Stimulated activated CD4-positive, alpha-beta T cell treated with anti-CD3 and anti-CD28 coated beads, Interleukin-2, amount 100 ng/mL, for 48 hours (primary cell): ENCODE results near the gene DPP9.
"Not testable (repeated sequence)": the region's sequence is repeated elsewhere in the genome, so short reads cannot be mapped to it uniquely, and the experiment has no call there.

Experiments
- DNase-seq, 2 donors: peaks; one replicate each; pipeline ENCODE4 v3.0.0-alpha.2; 2020

Gene DPP9

GRCh38 chr19:4738734-4739133 is 15.1 kb upstream of the DPP9 start:
- DNase-seq, result no peak

DNA sequence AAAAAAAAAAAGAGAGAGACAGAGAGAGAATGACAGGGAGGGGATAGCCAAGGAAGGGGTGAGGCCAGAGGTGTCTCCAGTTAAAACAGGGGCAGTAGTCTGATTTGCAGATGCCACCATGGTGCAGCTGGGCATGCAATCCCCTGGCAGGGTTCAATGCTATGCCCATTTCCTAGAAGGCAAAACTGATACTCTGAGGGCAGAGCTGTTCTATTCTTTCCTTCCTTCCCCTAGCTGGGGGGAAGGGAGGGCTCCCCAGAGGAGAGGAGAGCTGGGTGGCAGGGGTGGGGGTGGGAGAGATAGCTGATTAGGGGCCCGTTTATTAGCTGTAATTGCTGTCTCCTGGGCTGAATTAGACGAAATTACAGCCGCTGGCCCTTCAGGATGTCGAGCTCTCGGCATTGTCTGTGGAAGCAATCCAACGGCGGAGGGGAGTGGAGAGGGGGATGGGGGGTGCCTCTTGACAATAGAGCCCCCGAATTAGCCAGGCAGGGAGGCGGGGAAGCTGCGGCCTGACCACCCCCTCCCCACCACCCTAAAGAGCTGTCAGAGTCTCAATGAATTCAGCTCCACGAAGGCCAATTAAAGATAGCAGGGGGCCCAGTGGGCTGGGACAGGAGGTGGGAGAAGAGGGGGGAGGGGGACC is 14.4 kb upstream of the DPP9 start:
- DNase-seq, result no peak

- no peak for DNase-seq
Observed at GRCh38 chr19:4733755-4734345, 10.2 kb upstream of the DPP9 start.

DNA sequence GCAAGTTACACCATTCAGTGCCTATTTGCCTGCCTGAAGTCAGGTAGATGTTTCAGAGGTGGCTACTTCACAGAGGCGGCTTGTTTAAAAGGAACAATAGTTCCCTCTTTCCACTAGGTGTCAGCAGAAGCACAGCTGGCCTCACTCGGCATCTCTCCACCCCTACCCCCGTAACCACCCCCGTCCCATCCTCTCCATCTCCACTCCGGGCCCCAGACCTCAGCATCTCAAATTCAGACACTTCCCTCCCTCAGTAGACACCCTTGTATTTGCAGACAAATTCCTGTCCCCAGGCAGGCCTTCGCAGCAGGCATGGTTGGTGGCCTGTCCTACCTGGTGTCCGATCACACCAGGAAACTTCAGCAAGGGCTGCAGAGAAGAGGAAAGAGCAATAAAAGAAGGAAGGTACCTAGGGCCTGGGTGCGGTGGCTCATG is 9.1 kb upstream of the DPP9 start:
- peak; percentile 26 to 37 for DNase-seq

DNA sequence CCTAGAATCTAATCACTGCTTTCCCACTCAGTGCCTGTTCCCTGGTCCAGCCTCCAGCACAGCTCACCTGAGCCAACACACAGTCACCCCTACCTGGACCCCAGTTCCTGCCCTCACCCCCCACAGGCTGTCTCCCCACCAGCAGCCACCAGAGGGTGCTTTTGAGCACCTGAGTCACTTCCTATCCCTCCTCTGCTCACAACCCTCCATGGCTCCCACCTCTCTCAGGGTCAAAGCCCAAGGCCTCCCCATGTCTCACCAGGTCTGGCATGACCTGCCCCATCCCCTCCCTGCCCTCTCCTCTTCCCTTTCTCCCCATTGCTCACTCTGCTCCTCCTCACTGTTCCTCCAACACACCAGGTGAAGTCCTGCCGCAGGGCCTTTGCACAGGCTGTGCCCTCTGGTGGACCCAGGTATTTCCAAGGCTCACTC is 7.1 kb upstream of the DPP9 start:
- DNase-seq, result peak; percentile 63 to 71

DNA sequence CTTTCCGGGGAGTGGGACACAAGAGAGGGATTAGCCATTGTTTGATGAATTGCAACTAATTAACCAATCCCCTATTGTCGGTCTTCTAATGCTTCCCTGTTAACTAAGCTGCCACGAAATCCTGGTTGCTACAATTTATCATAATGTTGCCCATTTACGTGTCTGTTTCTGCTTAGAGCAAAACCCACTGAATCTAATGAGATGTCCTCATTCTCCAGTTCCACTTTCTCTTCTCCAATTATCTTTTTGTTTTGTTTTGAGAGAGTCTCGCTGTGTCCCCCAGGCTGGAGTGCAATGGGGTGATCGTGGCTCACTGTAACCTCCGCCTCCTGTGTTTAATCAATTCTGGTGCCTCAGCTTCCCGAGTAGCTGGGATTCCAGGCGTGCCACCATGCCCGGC is 5.2 kb upstream of the DPP9 start:
- no peak for DNase-seq

DNA sequence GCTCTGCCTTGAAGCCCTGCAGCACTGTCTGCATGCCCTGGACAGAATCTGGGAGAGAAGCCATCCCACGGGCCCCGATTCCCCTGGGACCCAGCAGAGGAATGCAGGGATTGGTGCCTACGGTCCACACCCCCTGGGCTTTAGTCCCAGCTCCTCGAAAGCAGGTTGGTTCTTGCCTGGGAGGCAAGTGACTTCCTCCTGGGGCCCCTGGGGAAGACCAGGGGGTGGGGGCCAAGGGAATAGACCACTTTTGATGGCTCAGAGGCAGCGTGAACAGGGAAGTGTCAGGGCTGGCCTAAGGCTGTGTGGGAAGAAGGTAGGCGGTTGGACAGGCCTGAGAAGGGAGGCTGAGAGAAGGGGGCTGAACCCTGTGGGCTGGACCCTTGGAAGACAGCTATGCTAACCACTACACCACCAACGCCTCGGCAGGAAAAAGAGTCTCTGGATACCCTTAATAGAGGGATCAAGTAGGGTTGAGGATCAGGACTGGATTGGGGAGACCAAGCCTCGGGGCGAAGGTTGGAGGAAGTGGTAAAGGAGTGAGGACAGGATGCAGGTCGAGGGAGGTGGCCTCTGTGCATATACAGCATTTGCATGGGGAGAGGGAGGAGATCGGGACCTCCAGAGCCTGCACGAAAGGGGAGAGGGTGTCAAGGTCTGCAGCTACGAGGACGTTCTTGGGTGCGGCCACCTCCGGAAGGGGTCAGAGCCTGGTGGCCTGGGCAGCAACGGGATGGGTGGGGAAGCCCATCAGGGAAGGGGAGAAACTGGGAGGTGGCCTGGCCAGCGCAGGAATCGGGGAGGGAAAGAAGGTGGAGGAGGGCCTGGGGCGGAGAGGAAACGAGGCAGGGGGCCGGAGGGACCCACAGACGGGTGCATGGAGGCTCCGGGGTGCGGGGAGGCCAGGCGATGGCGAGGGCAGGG is 709 bp downstream of the DPP9 start:
- DNase-seq, result no peak

DNA sequence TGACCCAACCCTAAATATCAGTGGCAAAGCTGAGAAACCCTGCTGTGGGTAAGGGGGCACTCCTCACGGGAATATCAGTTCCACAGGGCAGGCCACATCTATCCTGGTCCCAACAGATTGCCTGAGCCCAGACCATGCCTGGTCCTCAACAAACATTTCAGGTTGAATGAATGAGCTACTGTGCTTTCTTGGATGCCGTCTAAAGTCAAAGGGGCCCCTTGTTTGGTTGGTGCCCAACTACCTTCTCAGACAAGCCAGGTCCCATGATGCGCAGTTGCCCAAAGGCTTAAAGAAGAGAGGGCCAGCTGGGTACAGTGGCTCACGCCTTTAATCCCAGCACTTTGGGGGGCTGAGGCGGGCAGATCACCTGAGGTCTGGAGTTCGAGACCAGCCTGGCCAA is 2.4 kb downstream of the DPP9 start:
- DNase-seq, result no peak

DNA sequence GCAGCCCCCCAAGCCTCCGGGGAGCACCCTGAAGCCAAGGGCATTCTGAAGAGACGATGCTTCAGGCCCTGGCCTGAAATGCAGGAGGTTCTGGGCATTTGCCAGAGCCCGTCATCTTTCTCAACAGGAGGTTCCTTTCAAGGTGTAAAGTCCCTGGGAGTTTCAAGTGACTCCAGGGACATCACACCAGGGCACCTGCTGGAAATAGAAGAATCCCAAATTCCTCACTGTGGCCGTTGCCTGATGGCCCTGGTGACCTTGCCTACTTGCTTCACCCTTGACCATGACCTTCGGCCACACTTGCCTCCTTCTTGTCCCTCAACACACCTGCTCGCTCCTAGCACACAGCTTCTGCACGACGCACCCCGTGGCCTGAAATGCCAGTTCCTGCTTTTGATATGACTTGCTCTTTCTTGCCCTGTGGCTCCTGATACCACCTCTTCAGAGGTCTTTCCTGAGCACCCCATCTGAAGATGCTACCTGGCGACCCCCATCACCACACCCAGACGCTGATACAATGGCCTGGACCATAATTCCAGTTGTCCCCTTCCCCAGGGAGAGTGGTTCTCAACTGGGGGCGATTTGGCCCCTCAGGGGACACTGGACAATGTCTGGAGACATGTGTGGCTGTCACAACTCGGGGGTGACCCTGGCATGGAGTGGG is 3.5 kb downstream of the DPP9 start:
- no peak for DNase-seq

DNA sequence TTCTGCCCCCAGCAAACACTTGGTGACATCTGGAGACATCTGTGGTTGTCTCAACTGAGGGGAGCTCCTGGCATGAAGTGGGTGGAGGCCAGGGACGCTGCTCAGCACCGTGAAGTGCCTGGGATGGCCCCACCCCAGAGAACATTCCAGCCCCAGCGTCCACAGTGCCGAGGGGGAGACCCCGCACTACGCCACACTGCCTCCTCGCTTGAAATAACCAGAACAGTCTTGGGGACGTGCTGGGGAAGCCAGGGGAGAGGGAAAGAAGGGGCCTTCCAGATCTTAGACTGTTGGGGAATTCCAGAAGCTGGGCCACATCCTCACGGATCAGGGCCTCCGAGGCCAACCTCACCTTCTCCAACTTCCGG is 4.2 kb downstream of the DPP9 start:
- DNase-seq, result no peak

- no peak for DNase-seq
Observed at GRCh38 chr19:4717966-4718701, 5.5 kb downstream of the DPP9 start.

GRCh38 chr19:4717191-4717965 is 6.3 kb downstream of the DPP9 start:
- DNase-seq, result no peak

DNA sequence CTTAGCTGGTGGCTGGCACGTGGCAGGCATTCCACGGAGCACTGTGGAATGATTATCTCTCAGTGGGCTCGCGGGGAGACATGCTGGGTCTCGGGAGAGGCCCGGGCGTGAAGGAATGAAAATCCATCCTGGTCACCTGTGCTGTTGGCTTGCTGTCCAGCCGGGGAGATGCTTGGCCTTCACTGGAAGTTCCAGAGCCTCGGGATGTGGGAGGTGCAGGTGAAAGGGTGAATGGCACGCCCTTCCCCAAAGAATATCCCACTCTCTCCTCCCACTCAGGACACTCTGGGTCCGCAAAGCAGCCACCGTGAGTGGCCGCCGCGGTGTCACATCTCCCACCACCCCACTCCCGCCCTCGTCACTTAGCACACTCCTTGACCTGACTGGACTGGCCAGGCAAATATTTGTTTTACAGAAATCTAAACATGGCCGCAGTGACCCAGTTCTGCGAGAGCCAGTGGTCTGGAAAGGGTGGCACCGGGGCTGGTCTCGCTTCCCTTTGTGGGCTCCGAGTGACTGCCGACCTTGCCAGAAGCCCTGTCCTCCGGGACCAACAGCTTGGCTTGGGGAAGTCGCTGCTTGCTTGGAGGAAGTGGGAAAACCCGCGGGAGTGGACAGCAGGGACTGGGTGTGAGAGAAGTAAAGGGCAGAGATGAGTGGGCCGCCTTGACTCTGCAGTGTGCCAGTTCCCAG is 8.0 kb downstream of the DPP9 start:
- DNase-seq, result no peak

- DNase-seq, result not testable (repeated sequence)
Observed at GRCh38 chr19:4715178-4715528, 8.5 kb downstream of the DPP9 start.

DNA sequence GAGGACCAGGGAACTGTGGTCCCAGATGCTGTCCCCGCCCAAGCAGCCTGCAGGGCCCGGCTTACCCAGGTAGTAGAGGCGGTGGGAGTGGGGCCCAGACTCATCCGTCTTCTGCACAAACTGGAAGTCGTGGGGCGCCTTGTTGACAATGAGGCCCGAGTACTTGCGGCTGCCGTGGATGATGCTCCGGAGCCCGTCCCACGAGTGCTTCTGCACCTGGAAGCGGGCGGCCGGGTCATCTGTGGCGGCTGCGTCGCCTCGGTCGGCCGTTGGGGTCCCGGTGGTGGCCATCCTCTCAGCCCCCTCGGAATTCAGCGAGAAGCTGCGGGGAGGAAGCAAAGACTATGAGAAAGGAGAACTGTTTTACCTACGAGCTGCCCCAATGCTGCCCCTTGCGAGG is 9.6 kb downstream of the DPP9 start:
- DNase-seq, result no peak

GRCh38 chr19:4713384-4713951 is 10.2 kb downstream of the DPP9 start:
- no peak for DNase-seq

DNA sequence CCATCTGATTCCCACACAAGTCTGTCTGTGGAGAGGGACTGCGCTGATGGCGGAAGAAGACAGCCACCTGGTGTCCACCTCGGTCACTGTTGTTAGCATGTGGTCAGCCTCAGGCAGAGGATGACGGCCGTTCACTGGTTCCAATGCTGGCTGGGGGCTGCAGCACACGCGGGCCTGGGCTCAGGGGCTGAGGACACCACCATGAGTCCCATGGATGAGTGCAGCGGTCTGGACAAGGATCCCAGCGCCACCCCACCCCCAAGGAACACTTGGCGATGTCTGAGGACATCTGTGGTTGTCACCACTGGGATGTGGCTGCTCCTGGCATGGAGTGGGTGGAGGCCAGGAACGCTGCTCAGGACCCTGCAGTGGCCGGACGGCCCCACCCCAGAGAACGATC is 10.9 kb downstream of the DPP9 start:
- DNase-seq, result no peak

DNA sequence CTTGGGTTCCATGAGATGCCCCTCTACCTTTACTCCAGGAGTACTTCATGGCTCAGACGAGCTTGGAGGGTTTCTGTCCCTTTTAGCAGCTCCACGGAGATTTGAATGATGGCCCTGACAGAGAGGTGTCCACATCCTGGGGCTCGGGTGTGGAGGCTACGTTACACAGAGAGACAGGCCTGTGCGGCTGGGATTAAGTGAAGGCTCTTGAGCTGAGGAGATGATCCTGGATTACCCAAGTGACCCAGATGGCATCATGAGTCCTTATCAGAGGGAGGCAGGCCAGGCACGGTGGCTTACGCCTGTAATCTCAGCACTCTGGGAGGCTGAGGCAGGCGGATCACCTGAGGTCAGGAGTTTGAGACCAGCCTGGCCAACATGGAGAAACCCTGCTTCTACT is 12.4 kb downstream of the DPP9 start:
- DNase-seq, result no peak

DNA sequence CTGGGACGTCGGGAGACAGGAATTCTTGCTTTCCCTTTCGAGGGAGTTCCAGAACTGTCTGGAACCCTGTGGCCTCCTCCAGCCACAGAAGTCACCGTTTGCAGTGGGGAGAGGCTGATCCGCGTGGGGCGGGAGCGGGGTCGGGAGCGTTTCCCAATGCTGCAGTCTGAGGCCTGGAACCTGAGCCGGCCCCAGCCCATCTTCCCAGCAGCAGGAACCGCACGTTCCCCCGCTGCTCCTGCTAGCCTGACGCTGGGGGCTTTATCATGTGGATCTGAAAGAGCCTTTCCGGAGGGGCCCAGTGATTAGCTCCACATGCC is 13.4 kb downstream of the DPP9 start:
- no peak for DNase-seq

DNA sequence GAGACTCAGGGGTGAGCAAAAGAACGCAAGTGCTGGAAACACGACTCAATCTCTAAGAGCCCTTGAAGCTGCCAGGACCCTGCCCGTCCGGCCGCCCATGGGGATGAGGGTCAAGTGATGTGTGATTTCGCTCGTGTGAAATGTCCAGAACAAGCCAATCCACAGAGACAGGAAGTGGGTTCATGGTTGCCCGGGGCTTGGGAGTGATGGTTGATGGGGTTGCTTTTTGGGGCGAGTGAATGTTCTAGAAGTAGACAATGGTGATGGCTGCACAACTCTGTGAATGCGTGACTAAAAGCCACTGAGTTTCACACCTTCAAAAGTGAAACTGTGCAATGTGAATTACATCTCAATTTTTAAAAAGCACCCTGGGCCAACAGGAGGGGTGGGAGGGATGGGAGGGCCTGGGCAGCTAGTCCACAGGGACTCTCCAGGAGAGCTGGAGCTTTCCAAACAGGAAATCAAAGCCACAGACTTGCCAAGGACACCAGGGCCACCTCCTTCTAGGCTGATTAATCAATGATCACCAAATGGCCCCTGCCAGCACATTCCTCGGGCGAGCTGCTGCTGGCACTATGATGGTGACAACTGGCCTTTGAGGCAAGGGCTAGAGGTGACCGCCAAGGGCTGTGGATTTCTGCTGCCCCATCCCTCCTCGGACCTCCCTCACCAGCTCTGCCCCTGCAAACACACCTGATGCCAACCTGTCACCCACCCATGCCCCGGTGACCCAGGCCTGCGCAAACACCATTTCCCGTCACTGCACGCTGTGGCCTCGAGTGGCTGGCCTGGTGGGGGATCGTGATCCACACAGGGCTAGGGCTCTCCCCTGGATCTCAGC is 14.0 kb downstream of the DPP9 start:
- DNase-seq, result no peak
